Mononuclear cell (primary cell): ENCODE measurements around the gene HSPH1. TPM values are rescaled to one million over a fixed set of nuclear protein-coding genes. Genes with fewer than 3 reads are reported as not detected.
"Not testable (repeated sequence)": the region's sequence is repeated elsewhere in the genome, so short reads cannot be mapped to it uniquely, and the experiment has no call there.

Experiments used
- H3K27me3 ChIP-seq: 2 replicates; pipeline ENCODE4 v1.6.0; 2011; ENCODE audit warnings: low read length, control low read depth; ENCODE audit not compliant: insufficient read depth
- H3K4me1 ChIP-seq: 2 replicates; pipeline ENCODE4 v1.5.1; 2011; ENCODE audit warnings: mild to moderate bottlenecking, low read length, control low read depth; ENCODE audit not compliant: insufficient read depth
- H3K4me3 ChIP-seq: 2 replicates; pipeline ENCODE4 v1.5.1; 2011; ENCODE audit warnings: mild to moderate bottlenecking, low read length, moderate library complexity
- H3K9me3 ChIP-seq: 2 replicates; pipeline ENCODE4 v1.5.1; 2011; ENCODE audit warnings: low read depth, mild to moderate bottlenecking, control low read depth, low read length
- total RNA-seq: library from RNA; depleted of rRNA; stranded (reverse); fragments of >200 nt; gene quantifications from one replicate; pipeline ENCODE4 v1.2.3, GENCODE V29; 2012

Gene HSPH1
- total RNA-seq, 1 donor: 60.7 TPM

GRCh38 chr13:31191748-31192147 is 30.0 kb upstream of the HSPH1 start:
- Histone ChIP-seq H3K27me3 (no peaks in the 10 kb centered on the region), H3K4me1 (no peaks in the 10 kb centered on the region), H3K4me3 (no peak overlapping the region), H3K9me3 (no peaks in the 10 kb centered on the region)

- no peaks in the 10 kb centered on the region for H3K27me3 ChIP-seq
- H3K9me3 ChIP-seq: no peaks in the 10 kb centered on the region
- H3K4me3 ChIP-seq: no peak overlapping the region
- H3K4me1 ChIP-seq: no peaks in the 10 kb centered on the region
These were observed 23.4 kb upstream of the HSPH1 start for GRCh38 chr13:31184981-31185645.

GRCh38 chr13:31184451-31184850 is 22.7 kb upstream of the HSPH1 start:
- H3K4me3 ChIP-seq: no peak overlapping the region
- no peaks in the 10 kb centered on the region for H3K27me3 ChIP-seq
- H3K9me3 ChIP-seq: no peaks in the 10 kb centered on the region
- H3K4me1 ChIP-seq: no peaks in the 10 kb centered on the region

- H3K9me3 ChIP-seq: no peaks in the 10 kb centered on the region
- H3K27me3 ChIP-seq: no peaks in the 10 kb centered on the region
- no peaks in the 10 kb centered on the region for H3K4me1 ChIP-seq
- no peak overlapping the region for H3K4me3 ChIP-seq
These were observed 21.3 kb upstream of the HSPH1 start for GRCh38 chr13:31182987-31183386.

GRCh38 chr13:31179754-31180153 is 18.1 kb upstream of the HSPH1 start:
- no peaks in the 10 kb centered on the region for H3K4me1 ChIP-seq
- H3K9me3 ChIP-seq: no peaks in the 10 kb centered on the region
- H3K4me3 ChIP-seq: no peak overlapping the region
- no peaks in the 10 kb centered on the region for H3K27me3 ChIP-seq

GRCh38 chr13:31179241-31179640 is 17.5 kb upstream of the HSPH1 start:
- no peaks in the 10 kb centered on the region for H3K4me1 ChIP-seq
- no peak overlapping the region for H3K4me3 ChIP-seq
- H3K9me3 ChIP-seq: no peaks in the 10 kb centered on the region
- H3K27me3 ChIP-seq: no peaks in the 10 kb centered on the region

GRCh38 chr13:31177813-31178495 is 16.2 kb upstream of the HSPH1 start:
- not testable (repeated sequence) for H3K27me3 ChIP-seq, H3K4me3 ChIP-seq, H3K4me1 ChIP-seq, H3K9me3 ChIP-seq

- H3K9me3 ChIP-seq: no peaks in the 10 kb centered on the region
- no peak overlapping the region for H3K4me3 ChIP-seq
- H3K4me1 ChIP-seq: no peaks in the 10 kb centered on the region
- H3K27me3 ChIP-seq: peaks cover 3% of the 10 kb centered on the region
These were observed 14.3 kb upstream of the HSPH1 start for GRCh38 chr13:31175847-31176532.

- Histone ChIP-seq H3K27me3 (peaks cover 3% of the 10 kb centered on the region), H3K4me1 (no peaks in the 10 kb centered on the region), H3K9me3 (no peaks in the 10 kb centered on the region), H3K4me3 (no peak overlapping the region)
These were observed 12.3 kb upstream of the HSPH1 start for GRCh38 chr13:31174018-31174417.

GRCh38 chr13:31172535-31172934 is 10.8 kb upstream of the HSPH1 start:
- H3K4me1 ChIP-seq: no peaks in the 10 kb centered on the region
- H3K27me3 ChIP-seq: peaks cover 3% of the 10 kb centered on the region
- no peaks in the 10 kb centered on the region for H3K9me3 ChIP-seq
- H3K4me3 ChIP-seq: no peak overlapping the region

- peaks cover 3% of the 10 kb centered on the region for H3K27me3 ChIP-seq
- no peaks in the 10 kb centered on the region for H3K4me1 ChIP-seq
- no peaks in the 10 kb centered on the region for H3K9me3 ChIP-seq
- no peak overlapping the region for H3K4me3 ChIP-seq
These were observed 10.3 kb upstream of the HSPH1 start for GRCh38 chr13:31172001-31172400.

GRCh38 chr13:31168736-31169135 is 7.0 kb upstream of the HSPH1 start:
- H3K4me3 ChIP-seq: no peak overlapping the region
- H3K27me3 ChIP-seq: peaks cover 3% of the 10 kb centered on the region
- no peaks in the 10 kb centered on the region for H3K9me3 ChIP-seq
- no peaks in the 10 kb centered on the region for H3K4me1 ChIP-seq

- Histone ChIP-seq H3K27me3 (peaks cover 2% of the 10 kb centered on the region), H3K4me1 (no peaks in the 10 kb centered on the region), H3K9me3 (no peaks in the 10 kb centered on the region), H3K4me3 (no peak overlapping the region)
These were observed 6.5 kb upstream of the HSPH1 start for GRCh38 chr13:31168166-31168565.

- H3K9me3 ChIP-seq: no peaks in the 10 kb centered on the region
- no peaks in the 10 kb centered on the region for H3K27me3 ChIP-seq
- H3K4me1 ChIP-seq: no peaks in the 10 kb centered on the region
- no peak overlapping the region for H3K4me3 ChIP-seq
These were observed 5.8 kb upstream of the HSPH1 start for GRCh38 chr13:31167490-31167889.

GRCh38 chr13:31166591-31166990 is 4.9 kb upstream of the HSPH1 start:
- Histone ChIP-seq H3K4me3 (no peak overlapping the region), H3K4me1 (no peaks in the 10 kb centered on the region), H3K9me3 (no peaks in the 10 kb centered on the region), H3K27me3 (no peaks in the 10 kb centered on the region)
